Measurements from ENCODE around the gene AP2A1.

DNA sequence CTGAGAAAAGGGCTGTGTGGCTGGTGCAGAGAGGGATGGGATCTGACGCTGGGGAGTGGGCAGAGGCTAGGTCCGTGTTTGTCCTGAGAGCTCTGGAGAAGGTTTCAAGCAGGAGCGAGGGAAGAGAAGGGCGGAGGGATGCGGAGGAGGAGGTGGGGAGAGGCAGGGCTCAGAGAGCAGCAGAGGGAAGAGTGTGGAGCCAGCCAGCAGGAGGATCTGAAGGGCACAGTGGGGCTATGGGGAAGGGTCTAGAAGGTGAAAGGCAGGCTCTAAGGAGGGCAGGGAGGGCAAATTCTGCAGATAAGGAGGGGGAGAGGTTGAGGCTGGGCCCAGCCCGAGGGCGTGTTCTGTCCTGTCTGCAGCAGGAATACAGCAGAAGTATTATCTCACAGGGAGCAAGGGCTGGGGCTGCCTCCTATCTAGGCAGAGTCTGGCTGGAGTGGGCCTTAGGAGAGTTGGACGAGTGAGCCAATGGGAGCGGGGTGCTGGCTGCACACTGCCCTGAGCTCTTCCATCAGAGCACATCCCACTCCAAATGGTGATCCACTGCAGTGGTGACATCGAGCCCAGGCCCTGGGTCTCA lies 6.1 kb downstream of the AP2A1 start:
- TF ChIP-seq CTCF (conservative IDR thresholded peaks at IDR 0.05) = no peak
- TF ChIP-seq ZFX (IDR thresholded peaks at IDR 0.05) = no peak
